Hepatocyte (in vitro differentiated cells): ENCODE results near the gene ARHGAP22. TPM values are rescaled to one million over a fixed set of nuclear protein-coding genes. Genes with fewer than 3 reads are reported as not detected.

Experiments used
- DNase-seq: peaks from one replicate; pipeline ENCODE4 v3.0.0-alpha.2; 2016; ENCODE audit warnings: low spot score
- H2AFZ ChIP-seq: fragments of 200-600 bp; sonication (generic); 2 replicates; pipeline ENCODE4 v1.6.0; 2016; ENCODE audit warnings: antibody characterized with exemption, mild to moderate bottlenecking
- H3K27ac ChIP-seq: fragments of 200-600 bp; sonication (generic); 2 replicates; pipeline ENCODE4 v1.5.1; 2016; ENCODE audit warnings: mild to moderate bottlenecking
- H3K27me3 ChIP-seq: fragments of 200-600 bp; sonication (generic); 2 replicates; pipeline ENCODE4 v1.6.1; 2016
- H3K36me3 ChIP-seq: fragments of 200-600 bp; sonication (generic); replicated peaks from 2 replicates; pipeline ENCODE4 v1.5.1; 2016; ENCODE audit warnings: low read depth; ENCODE audit not compliant: insufficient read depth
- H3K4me1 ChIP-seq: fragments of 200-600 bp; sonication (generic); 2 replicates; pipeline ENCODE4 v1.5.1; 2016; ENCODE audit warnings: mild to moderate bottlenecking, moderate library complexity; ENCODE audit not compliant: insufficient read depth
- H3K4me2 ChIP-seq: fragments of 200-600 bp; sonication (generic); 2 replicates; pipeline ENCODE4 v1.6.0; 2016
- H3K4me3 ChIP-seq: fragments of 200-600 bp; sonication (generic); 2 replicates; pipeline ENCODE4 v1.5.1; 2016; ENCODE audit warnings: mild to moderate bottlenecking
- H3K79me2 ChIP-seq: fragments of 200-600 bp; sonication (generic); 2 replicates; pipeline ENCODE4 v1.6.0; 2017; ENCODE audit warnings: mild to moderate bottlenecking
- H3K9me2 ChIP-seq: fragments of 200-600 bp; sonication (generic); replicated peaks from 2 replicates; pipeline ENCODE4 v1.6.0; 2017; ENCODE audit warnings: mild to moderate bottlenecking; ENCODE audit not compliant: insufficient read depth
- H3K9me3 ChIP-seq: fragments of 200-600 bp; sonication (generic); 2 replicates; pipeline ENCODE4 v1.5.1; 2016; ENCODE audit warnings: low read depth, mild to moderate bottlenecking
- H4K20me1 ChIP-seq: fragments of 200-600 bp; sonication (generic); 2 replicates; pipeline ENCODE4 v1.6.0; 2016; ENCODE audit warnings: mild to moderate bottlenecking; ENCODE audit not compliant: insufficient read depth, poor library complexity, severe bottlenecking
- CTCF ChIP-seq: fragments of 200-600 bp; sonication (generic); IDR thresholded peaks from 2 replicates; pipeline ENCODE4 v1.5.1; 2016; ENCODE audit warnings: antibody characterized with exemption, mild to moderate bottlenecking; ENCODE audit not compliant: poor library complexity
- EZH2 ChIP-seq: fragments of 200-600 bp; sonication (generic); IDR thresholded peaks from 2 replicates; pipeline ENCODE4 v1.6.1; 2016; ENCODE audit warnings: antibody characterized with exemption, mild to moderate bottlenecking, borderline replicate concordance
- EZH2phosphoT487 ChIP-seq: fragments of 200-600 bp; sonication (generic); IDR thresholded peaks from one replicate; pipeline ENCODE4 v1.6.1; 2018; ENCODE audit warnings: antibody characterized with exemption, mild to moderate bottlenecking, low read depth, moderate library complexity; ENCODE audit not compliant: unreplicated experiment, severe bottlenecking
- WGBS: methylation state at CpG from one replicate; pipeline ENCODE4 v1.1.6; 2016; ENCODE audit warnings: low lambda C conversion rate; ENCODE audit errors: missing lambda C conversion rate; 5-methylcytosine and 5-hydroxymethylcytosine counted together
- polyA plus RNA-seq: library from polyadenylated mRNA; unstranded; fragments of >200 nt; fragmentation: Nextera tagmentation; extraction: Ambion mirVana; gene quantifications from 2 replicates; pipeline ENCODE4 v1.2.1, GENCODE V29; 2016
- total RNA-seq: library from RNA; depleted of rRNA; stranded (reverse); fragments of >200 nt; gene quantifications from 2 replicates; pipeline ENCODE4 v1.2.3, GENCODE V29; 2014

Gene ARHGAP22
- total and polyA plus RNA-seq, 2 experiments from 2014 or later, result 1.7 to 1.8 TPM

- WGBS, result 84% methylated on average over 15 of the region's 15 CpGs
- peak; percentile 27 for TF ChIP-seq CTCF
- no peak for TF ChIP-seq EZH2
- TF ChIP-seq EZH2phosphoT487, result no peak
- no peaks in the 10 kb centered on the region for H3K27me3 ChIP-seq
- H4K20me1 ChIP-seq, result no peaks in the 10 kb centered on the region
- H3K4me1 ChIP-seq, result no peaks in the 10 kb centered on the region
- no peaks in the 10 kb centered on the region for H3K79me2 ChIP-seq
- no peak overlapping the region for H2AFZ ChIP-seq
- H3K36me3 ChIP-seq, result no peaks in the 10 kb centered on the region
- no peaks in the 10 kb centered on the region for H3K9me2 ChIP-seq
- H3K27ac ChIP-seq, result no peak overlapping the region
- DNase-seq, result no peak
- no peak overlapping the region for H3K4me3 ChIP-seq
- no peak overlapping the region for H3K4me2 ChIP-seq
- no peaks in the 10 kb centered on the region for H3K9me3 ChIP-seq
Measured at GRCh38 chr10:48505394-48506112, 99.3 kb downstream of the ARHGAP22 start.

GRCh38 chr10:48504141-48504885 lies 100.6 kb downstream of the ARHGAP22 start:
- no peaks in the 10 kb centered on the region for H3K9me2 ChIP-seq
- no peaks in the 10 kb centered on the region for H3K36me3 ChIP-seq
- H3K4me2 ChIP-seq, result no peak overlapping the region
- no peaks in the 10 kb centered on the region for H3K9me3 ChIP-seq
- no peaks in the 10 kb centered on the region for H3K27me3 ChIP-seq
- no peaks in the 10 kb centered on the region for H3K4me1 ChIP-seq
- no peak overlapping the region for H3K27ac ChIP-seq
- H2AFZ ChIP-seq, result no peak overlapping the region
- 74% methylated on average over 4 of the region's 4 CpGs for WGBS
- no peak for DNase-seq
- H3K4me3 ChIP-seq, result no peak overlapping the region
- H3K79me2 ChIP-seq, result no peaks in the 10 kb centered on the region
- H4K20me1 ChIP-seq, result no peaks in the 10 kb centered on the region
- TF ChIP-seq EZH2phosphoT487 (no peak), CTCF (no peak), EZH2 (no peak)

- H3K4me1 ChIP-seq, result no peaks in the 10 kb centered on the region
- H3K36me3 ChIP-seq, result no peaks in the 10 kb centered on the region
- H4K20me1 ChIP-seq, result no peaks in the 10 kb centered on the region
- DNase-seq, result no peak
- no peak overlapping the region for H2AFZ ChIP-seq
- WGBS, result 96% methylated on average over 11 of the region's 11 CpGs
- no peaks in the 10 kb centered on the region for H3K27me3 ChIP-seq
- no peak overlapping the region for H3K4me3 ChIP-seq
- no peaks in the 10 kb centered on the region for H3K9me2 ChIP-seq
- no peaks in the 10 kb centered on the region for H3K79me2 ChIP-seq
- no peak overlapping the region for H3K4me2 ChIP-seq
- TF ChIP-seq CTCF (no peak), EZH2phosphoT487 (no peak), EZH2 (no peak)
- H3K27ac ChIP-seq, result no peak overlapping the region
- no peaks in the 10 kb centered on the region for H3K9me3 ChIP-seq
Measured at GRCh38 chr10:48503293-48503911, 101.5 kb downstream of the ARHGAP22 start.
